GM21390 (cell line): Measurements from ENCODE around the gene DAND5.

Experiments
- ATAC-seq: cut with Tn5 transposase; IDR thresholded peaks from one replicate; pipeline ENCODE4 v1.9.1; 2021; ENCODE audit not compliant: unreplicated experiment

Gene DAND5

GRCh38 chr19:12991296-12991695 is 21.9 kb downstream of the DAND5 start:
- no peak for ATAC-seq

- no peak for ATAC-seq
Observed at GRCh38 chr19:12992729-12993128, 23.4 kb downstream of the DAND5 start.

GRCh38 chr19:12993562-12993961 is 24.2 kb downstream of the DAND5 start:
- no peak for ATAC-seq

GRCh38 chr19:12994701-12995595 is 25.6 kb downstream of the DAND5 start, which contains the start of gene NFIX:
Gene NFIX, plus strand, starts transcription at chr19:12995475. Its CDS starts 363 bp downstream, at chr19:12995838.
- no peak for ATAC-seq

- no peak for ATAC-seq
Observed at GRCh38 chr19:12995596-12996405, 26.4 kb downstream of the DAND5 start.

GRCh38 chr19:12996406-12997094 is 27.2 kb downstream of the DAND5 start:
- ATAC-seq = no peak

- ATAC-seq = no peak
Observed at GRCh38 chr19:12997179-12997966, 28.0 kb downstream of the DAND5 start.

- ATAC-seq = no peak
Observed at GRCh38 chr19:12997967-12998940, 28.9 kb downstream of the DAND5 start.

- no peak for ATAC-seq
Observed at GRCh38 chr19:13001166-13001501, 31.8 kb downstream of the DAND5 start.

GRCh38 chr19:13001502-13002165 is 32.3 kb downstream of the DAND5 start:
- no peak for ATAC-seq

GRCh38 chr19:13002166-13002898 is 33.0 kb downstream of the DAND5 start:
- no peak for ATAC-seq

GRCh38 chr19:13003081-13003480 is 33.7 kb downstream of the DAND5 start:
- ATAC-seq = no peak

- ATAC-seq = no peak
Observed at GRCh38 chr19:13004273-13004672, 34.9 kb downstream of the DAND5 start.

GRCh38 chr19:13005253-13005652 is 35.9 kb downstream of the DAND5 start:
- no peak for ATAC-seq

- ATAC-seq = no peak
Observed at GRCh38 chr19:13005861-13006370, 36.5 kb downstream of the DAND5 start.

GRCh38 chr19:13006431-13007281 is 37.3 kb downstream of the DAND5 start:
- ATAC-seq = no peak
